SK-N-SH treated with all-trans-retinoic acid at 6 μM for 48 hours (cell line): ENCODE data around the gene PRPF19.

Experiments used
- ARNTL ChIP-seq: fragments of 450-650 bp; formaldehyde crosslinking; IDR thresholded peaks from 2 replicates; pipeline ENCODE4 v1.5.0; 2020; ENCODE audit warnings: low read depth, mild to moderate bottlenecking, moderate library complexity, borderline replicate concordance
- CREB5 ChIP-seq: fragments of 250-450 bp; sonication (Bioruptor Pico); IDR thresholded peaks from 2 replicates; pipeline ENCODE4 v1.5.1; 2020; ENCODE audit warnings: low read depth, mild to moderate bottlenecking, moderate library complexity
- OSR1 ChIP-seq: fragments of 250-450 bp; sonication (Bioruptor Pico); IDR thresholded peaks from 2 replicates; pipeline ENCODE4 v1.8.0; 2022; ENCODE audit warnings: moderate library complexity, mild to moderate bottlenecking, inconsistent platforms
- RARB ChIP-seq: fragments of 250-450 bp; sonication (Bioruptor Pico); IDR thresholded peaks from 2 replicates; pipeline ENCODE4 v1.8.0; 2021; ENCODE audit warnings: mild to moderate bottlenecking, moderate library complexity
- TSHZ2 ChIP-seq: fragments of 250-450 bp; sonication (Bioruptor Pico); IDR thresholded peaks from 2 replicates; pipeline ENCODE4 v1.5.0; 2020; ENCODE audit warnings: mild to moderate bottlenecking, moderate library complexity
- ZFP3 ChIP-seq: fragments of 250-450 bp; sonication (Bioruptor Pico); IDR thresholded peaks from 2 replicates; pipeline ENCODE4 v1.5.0; 2020; ENCODE audit warnings: mild to moderate bottlenecking, moderate library complexity

GRCh38 chr11:60918251-60918938 is 12.0 kb upstream of the PRPF19 start:
- TF ChIP-seq OSR1 (CRISPR knock-in tag) (no peak), ARNTL (CRISPR knock-in tag) (no peak), ZFP3 (no peak), RARB (no peak), CREB5 (CRISPR knock-in tag) (no peak), TSHZ2 (CRISPR knock-in tag) (no peak)
